GM21447 (cell line): ENCODE measurements around the gene TCF7L2.

ENCODE experiments used
- ATAC-seq: cut with Tn5 transposase; IDR thresholded peaks from one replicate; pipeline ENCODE4 v1.9.1; 2021; ENCODE audit not compliant: unreplicated experiment

TCF7L2 gene

GRCh38 chr10:112946649-112947048 lies 3.4 kb upstream of the TCF7L2 start:
- ATAC-seq: no peak

- ATAC-seq: no peak
These were observed 1.9 kb upstream of the TCF7L2 start for GRCh38 chr10:112948196-112948595.

DNA sequence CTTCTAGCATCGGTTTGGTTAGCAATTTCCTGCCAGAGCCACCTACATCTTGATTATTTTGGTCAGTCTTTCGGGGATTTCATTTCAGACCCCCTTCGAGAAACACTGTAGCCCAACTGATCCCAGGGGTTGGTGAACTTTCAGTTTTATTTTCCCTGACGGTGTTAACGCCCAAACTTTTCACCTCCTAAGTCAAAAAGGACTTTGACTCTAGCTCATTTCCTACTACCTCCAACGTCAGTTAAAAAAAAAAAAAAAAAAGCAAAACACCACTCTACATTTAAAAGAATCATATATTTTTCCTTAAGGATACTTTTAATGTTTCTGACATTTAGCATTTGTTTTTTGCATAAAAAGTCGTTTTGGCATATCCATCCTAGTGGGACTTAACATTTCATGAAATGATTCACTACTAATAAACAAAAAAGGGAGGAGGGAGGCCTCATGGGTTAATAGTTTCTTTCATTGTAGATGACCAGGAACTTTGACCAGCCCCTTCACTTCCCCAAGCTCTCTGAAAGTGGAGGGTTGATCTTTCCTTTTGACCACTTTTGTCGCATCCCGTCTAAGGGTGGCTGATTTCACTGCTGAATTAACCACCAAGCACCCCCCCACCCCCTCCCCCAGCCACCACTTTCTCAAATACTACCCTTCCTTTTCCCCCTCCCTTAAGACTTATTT lies 764 bp upstream of the TCF7L2 start:
- no peak for ATAC-seq

GRCh38 chr10:112950714-112951358 lies 789 bp downstream of the TCF7L2 start:
- no peak for ATAC-seq

GRCh38 chr10:112951359-112952281 lies 1.6 kb downstream of the TCF7L2 start:
- no peak for ATAC-seq

- ATAC-seq: no peak
These were observed 2.5 kb downstream of the TCF7L2 start for GRCh38 chr10:112952282-112953173.

- no peak for ATAC-seq
These were observed 3.4 kb downstream of the TCF7L2 start for GRCh38 chr10:112953174-112954159.

- no peak for ATAC-seq
These were observed 5.0 kb downstream of the TCF7L2 start for GRCh38 chr10:112954974-112955581.

DNA sequence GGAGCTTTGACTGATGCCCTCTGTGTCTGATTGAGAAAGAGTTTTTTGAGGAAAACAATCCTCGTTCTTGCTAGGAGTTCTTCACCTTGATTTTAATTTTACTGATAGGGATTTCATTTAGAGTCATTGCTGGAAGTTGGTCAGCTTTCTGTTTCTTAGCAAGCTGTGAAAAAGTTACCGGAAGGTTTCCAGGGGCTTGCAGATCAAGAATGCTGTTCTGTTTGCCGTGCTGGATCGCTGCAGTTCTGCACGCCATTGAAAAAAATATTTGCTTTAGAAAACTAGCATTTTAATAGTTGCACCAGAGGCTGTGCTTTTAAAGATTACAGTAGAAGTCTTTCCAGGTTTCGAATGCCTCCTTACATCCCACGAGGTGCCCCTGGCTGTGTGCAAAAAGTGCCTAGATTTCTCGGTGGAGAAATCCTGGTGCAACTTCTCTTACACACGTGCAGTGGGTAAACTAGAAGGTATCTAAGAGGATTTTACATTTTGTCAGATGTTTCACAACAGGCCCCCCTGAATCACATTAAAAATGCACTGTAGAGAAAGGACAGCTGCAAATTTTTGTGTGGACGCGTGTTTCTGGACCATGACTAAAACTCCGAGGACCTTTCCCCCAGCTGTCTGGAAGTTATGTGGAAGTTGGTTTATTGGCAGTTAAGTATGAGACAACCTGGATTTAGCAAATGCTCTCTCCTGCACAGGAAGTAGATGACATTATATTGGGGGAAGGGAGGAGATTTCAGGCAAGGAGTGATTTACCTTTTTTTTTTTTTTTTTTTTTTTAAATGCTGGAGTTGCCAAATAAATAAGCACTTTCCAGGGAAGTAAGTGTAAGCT lies 5.8 kb downstream of the TCF7L2 start:
- no peak for ATAC-seq

GRCh38 chr10:112956631-112957350 lies 6.7 kb downstream of the TCF7L2 start:
- ATAC-seq: no peak

- no peak for ATAC-seq
These were observed 7.6 kb downstream of the TCF7L2 start for GRCh38 chr10:112957640-112958092.

DNA sequence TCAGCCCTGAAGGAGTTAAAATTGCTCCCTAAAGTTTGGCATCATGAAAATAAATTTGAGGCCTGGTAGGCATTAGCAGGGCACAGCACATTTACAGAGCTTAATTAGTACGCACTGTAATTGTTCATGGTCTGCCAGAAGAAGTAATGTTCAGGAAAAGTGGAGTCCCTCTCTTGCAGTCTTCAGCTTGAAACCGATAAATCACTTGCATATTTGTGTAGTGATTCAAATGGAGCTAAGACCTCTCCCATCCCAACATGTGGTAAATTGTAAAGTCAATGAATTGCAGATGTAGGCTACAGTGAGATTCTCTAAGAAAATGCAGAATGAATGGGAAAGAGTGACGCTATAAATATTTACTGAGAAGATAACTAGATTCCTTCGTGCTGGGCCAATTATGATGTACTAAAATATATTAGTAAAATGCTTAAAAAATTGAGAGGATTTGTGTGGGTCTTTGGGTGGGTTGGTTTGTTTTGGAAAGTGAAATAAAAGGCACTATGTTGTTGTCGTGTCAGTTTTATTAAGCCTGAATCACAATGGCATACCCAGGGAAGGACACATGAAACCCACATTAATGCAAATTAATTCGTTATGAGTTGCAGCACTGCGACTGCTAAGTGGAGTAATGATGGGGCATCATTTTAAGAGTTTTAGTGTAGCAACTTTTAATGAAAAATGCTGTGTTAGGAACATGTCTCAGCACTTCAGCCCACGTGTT lies 8.4 kb downstream of the TCF7L2 start:
- no peak for ATAC-seq

GRCh38 chr10:112959207-112959838 lies 9.3 kb downstream of the TCF7L2 start:
- no peak for ATAC-seq

- no peak for ATAC-seq
These were observed 10.2 kb downstream of the TCF7L2 start for GRCh38 chr10:112960151-112960681.

- no peak for ATAC-seq
These were observed 11.6 kb downstream of the TCF7L2 start for GRCh38 chr10:112961609-112962008.

GRCh38 chr10:112962343-112962742 lies 12.3 kb downstream of the TCF7L2 start:
- no peak for ATAC-seq
